Measurements from ENCODE around the gene CALML5. TPM values are rescaled to one million over a fixed set of nuclear protein-coding genes. Genes with fewer than 3 reads are reported as not detected.

The CALML5 gene
- total RNA-seq, 4 donors from 2014 or later = not detected

- WGBS, 2 donors (ENCODE audit: low coverage in 1 of 2) = 64% methylated on average over 1 of the region's 1 CpG; no CpG with 5 or more reads in 1 of the 2 donors
- TF ChIP-seq EP300 (IDR thresholded peaks at IDR 0.05; ENCODE audit: low read depth) (no peak), POLR2A (IDR thresholded peaks at IDR 0.05) (no peak), POLR2AphosphoS5 (IDR thresholded peaks at IDR 0.05) (no peak), CTCF (IDR thresholded peaks at IDR 0.05) (no peak)
- in situ Hi-C loops (cut with MboI; ENCODE audit: low pct_ligation_motif_present in 1 of 4, low pct_unique_long_range_greater_than_20kb in 1 of 4, low sequenced_read_pairs in 3 of 4) (no loop called here), intact Hi-C loops (cut with DNase I; ENCODE audit: low total_unique reads) (loop anchor here (5.0 kb wide), 1 partner anchor 272 kb away; no protein-coding TSS in a partner anchor)
- Histone ChIP-seq H3K4me3 (no peak overlapping the region), H3K36me3 (no peaks in the 10 kb centered on the region), H3K27me3 (no peaks in the 10 kb centered on the region), H3K9me3 (no peaks in the 10 kb centered on the region), H3K4me1 (peaks cover 28 to 71% (median 54%) of the 10 kb centered on the region in 4 donors), H3K27ac (peak overlapping the region; percentile 86 to 93 (median 90))
- DNase-seq = peak; percentile 4
These were observed 45.6 kb upstream of the CALML5 start for GRCh38 chr10:5545011-5545410.

GRCh38 chr10:5544216-5544805 is 44.9 kb upstream of the CALML5 start:
- peak; percentile 6 for DNase-seq
- in situ Hi-C loops (cut with MboI; ENCODE audit: low pct_ligation_motif_present in 1 of 4, low pct_unique_long_range_greater_than_20kb in 1 of 4, low sequenced_read_pairs in 3 of 4) = no loop called here
- H3K27ac ChIP-seq = peak overlapping the region in 3 of 4 donors; percentile 88 to 93 (median 92)
- no peaks in the 10 kb centered on the region for H3K27me3 ChIP-seq
- no peaks in the 10 kb centered on the region for H3K9me3 ChIP-seq
- no peak overlapping the region for H3K4me3 ChIP-seq
- peaks cover 28 to 64% (median 52%) of the 10 kb centered on the region in 4 donors for H3K4me1 ChIP-seq
- WGBS, 2 donors (ENCODE audit: low coverage in 1 of 2) = 50 to 68% methylated on average over 1 to 6 of the region's 6 CpGs
- TF ChIP-seq POLR2AphosphoS5 (IDR thresholded peaks at IDR 0.05) (no peak), POLR2A (IDR thresholded peaks at IDR 0.05) (no peak), CTCF (IDR thresholded peaks at IDR 0.05) (no peak), EP300 (IDR thresholded peaks at IDR 0.05; ENCODE audit: low read depth) (no peak)
- intact Hi-C loops (cut with DNase I; ENCODE audit: low total_unique reads) = no loop called here
- no peaks in the 10 kb centered on the region for H3K36me3 ChIP-seq

- Histone ChIP-seq H3K4me3 (no peak overlapping the region), H3K9me3 (no peaks in the 10 kb centered on the region), H3K27ac (no peak overlapping the region), H3K4me1 (peaks cover 27 to 57% (median 48%) of the 10 kb centered on the region in 4 donors), H3K36me3 (no peaks in the 10 kb centered on the region), H3K27me3 (no peaks in the 10 kb centered on the region)
- WGBS, 2 donors (ENCODE audit: low coverage in 1 of 2) = 90 to 91% methylated on average over 1 of the region's 1 CpG
- no peak for DNase-seq
- intact Hi-C loops (cut with DNase I; ENCODE audit: low total_unique reads) (no loop called here), in situ Hi-C loops (cut with MboI; ENCODE audit: low pct_ligation_motif_present in 1 of 4, low pct_unique_long_range_greater_than_20kb in 1 of 4, low sequenced_read_pairs in 3 of 4) (no loop called here)
- TF ChIP-seq CTCF (IDR thresholded peaks at IDR 0.05) (no peak), POLR2A (IDR thresholded peaks at IDR 0.05) (no peak), POLR2AphosphoS5 (IDR thresholded peaks at IDR 0.05) (no peak), EP300 (IDR thresholded peaks at IDR 0.05; ENCODE audit: low read depth) (no peak)
These were observed 44.3 kb upstream of the CALML5 start for GRCh38 chr10:5543623-5544022.

- peaks cover 14 to 42% (median 32%) of the 10 kb centered on the region in 4 donors for H3K4me1 ChIP-seq
- no peaks in the 10 kb centered on the region for H3K9me3 ChIP-seq
- WGBS, 2 donors (ENCODE audit: low coverage in 1 of 2) = 100% methylated on average over 1 of the region's 1 CpG
- H3K27me3 ChIP-seq = no peaks in the 10 kb centered on the region
- DNase-seq = no peak
- in situ Hi-C loops (cut with MboI; ENCODE audit: low pct_ligation_motif_present in 1 of 4, low pct_unique_long_range_greater_than_20kb in 1 of 4, low sequenced_read_pairs in 3 of 4) (no loop called here), intact Hi-C loops (cut with DNase I; ENCODE audit: low total_unique reads) (no loop called here)
- no peaks in the 10 kb centered on the region for H3K36me3 ChIP-seq
- H3K27ac ChIP-seq = no peak overlapping the region
- no peak for TF ChIP-seq CTCF (IDR thresholded peaks at IDR 0.05)
- no peak for TF ChIP-seq POLR2AphosphoS5 (IDR thresholded peaks at IDR 0.05)
- no peak for TF ChIP-seq EP300 (IDR thresholded peaks at IDR 0.05; ENCODE audit: low read depth)
- no peak overlapping the region for H3K4me3 ChIP-seq
These were observed 42.7 kb upstream of the CALML5 start for GRCh38 chr10:5542100-5542499.

Measured in transverse colon (tissue), 4 donors.